HCT116 (cell line): ENCODE data around the gene DLEU7. TPM values are rescaled to one million over a fixed set of nuclear protein-coding genes. Genes with fewer than 3 reads are reported as not detected.

ENCODE experiments used
- ATAC-seq: fragments of 200-7000 bp; cut with Tn5 transposase; 2 replicates; pipeline ENCODE4 v1.9.1; 2020; ENCODE audit warnings: mild to moderate bottlenecking, moderate library complexity
- BruUV-seq: library from RNA; stranded (reverse); fragments of 400-500 nt; replicated peaks from 2 replicates; lab custom pipeline; 2021; lab: Mats Ljungman, UMichigan
- CTCF ChIA-PET: fragments of 300-600 bp; sonication (Branson Sonifier 250); formaldehyde crosslinking; loops from one replicate; lab custom pipeline; 2021; ENCODE audit warnings: antibody characterized with exemption; lab: Charles Lee
- POLR2A ChIA-PET: fragments of 300-600, 350-600 bp; sonication (Branson Sonifier 250); formaldehyde crosslinking; loops from one replicate; lab custom pipeline; 2021; ENCODE audit warnings: antibody characterized with exemption; lab: Charles Lee
- RAD21 ChIA-PET, 2 experiments: fragments of 300-600 bp; sonication (Branson Sonifier 250); formaldehyde crosslinking; loops; one replicate each; lab custom pipeline; 2023; ENCODE audit warnings: low total read pairs in 2 of 2; ENCODE audit not compliant: uncharacterized antibody in 2 of 2, unreplicated experiment in 2 of 2, low non-redundant PET in 1 of 2; lab: Charles Lee
- DNase-seq: peaks from one replicate; pipeline ENCODE4 v3.0.0-alpha.2; 2010; ENCODE audit warnings: low read depth, low spot score
- H2AFZ ChIP-seq: fragments of 200-600 bp; shearing (Covaris generic), sonication (generic); 2 replicates; pipeline ENCODE4 v1.6.1; 2017; ENCODE audit warnings: low read depth, mixed run types, mixed read lengths, antibody characterized with exemption, low read length; ENCODE audit not compliant: poor library complexity, severe bottlenecking
- H3K27ac ChIP-seq: 2 replicates; pipeline ENCODE4 v1.5.1; 2012; ENCODE audit warnings: low read depth, low read length
- H3K27me3 ChIP-seq: fragments of 200-600 bp; sonication (generic); 2 replicates; pipeline ENCODE4 v1.6.1; 2016; ENCODE audit warnings: mixed run types, low read length, mixed read lengths; ENCODE audit not compliant: insufficient read depth
- H3K36me3 ChIP-seq, 2 experiments: fragments of 200-500 bp in 1 of 2; fragments of 200-600 bp in 1 of 2; sonication (Bioruptor generic) in 1 of 2; sonication (generic) in 1 of 2; 2 replicates each; pipeline versions ENCODE4 v1.5.1 to v1.6.1; 2014 to 2016; ENCODE audit warnings: low read length in 2 of 2, inconsistent platforms in 1 of 2, mixed read lengths in 1 of 2, mixed run types in 1 of 2; ENCODE audit not compliant: insufficient read depth in 2 of 2, control insufficient read depth in 1 of 2
- H3K4me1 ChIP-seq, 2 experiments: fragments of 200-600 bp in 1 of 2; sonication (generic) in 1 of 2; 2 replicates each; pipeline versions ENCODE4 v1.5.1 to v1.6.1; 2012 to 2017; ENCODE audit warnings: low read length in 2 of 2, inconsistent platforms in 1 of 2, mild to moderate bottlenecking in 1 of 2, mixed read lengths in 1 of 2, mixed run types in 1 of 2, moderate library complexity in 1 of 2; ENCODE audit not compliant: insufficient read depth in 2 of 2, control insufficient read depth in 1 of 2
- H3K4me2 ChIP-seq: fragments of 200-600 bp; sonication (generic); 2 replicates; pipeline ENCODE4 v1.6.1; 2017; ENCODE audit warnings: mixed run types, low read length, mixed read lengths
- H3K4me3 ChIP-seq, 2 experiments: fragments of 200-600 bp in 1 of 2; sonication (generic) in 1 of 2; replicated peaks in 1 of 2; 2 replicates each; pipeline ENCODE4 v1.5.1; 2011 to 2016; ENCODE audit warnings: low read length in 2 of 2, control low read depth in 1 of 2, low read depth in 1 of 2, mild to moderate bottlenecking in 1 of 2, mixed read lengths in 1 of 2, mixed run types in 1 of 2
- H3K79me2 ChIP-seq: fragments of 200-600 bp; sonication (generic); 2 replicates; pipeline ENCODE4 v1.6.1; 2017; ENCODE audit warnings: mild to moderate bottlenecking, mixed run types, low read length, moderate library complexity, mixed read lengths; ENCODE audit not compliant: insufficient read depth
- H3K9ac ChIP-seq: fragments of 200-600 bp; sonication (generic); 2 replicates; pipeline ENCODE4 v1.6.1; 2016; ENCODE audit warnings: low read length, mixed read lengths
- H3K9me2 ChIP-seq: fragments of 200-600 bp; sonication (generic), shearing (Covaris generic); 2 replicates; pipeline ENCODE4 v1.6.1; 2017; ENCODE audit warnings: mixed run types, mild to moderate bottlenecking, moderate library complexity; ENCODE audit not compliant: insufficient read depth
- H3K9me3 ChIP-seq, 2 experiments: fragments of 200-500 bp in 1 of 2; fragments of 200-600 bp in 1 of 2; sonication (Bioruptor generic) in 1 of 2; sonication (generic) in 1 of 2; 2 replicates each; pipeline ENCODE4 v1.6.1; 2014 to 2017; ENCODE audit warnings: low read length in 2 of 2, mixed read lengths in 2 of 2, inconsistent platforms in 1 of 2, low read depth in 1 of 2, mild to moderate bottlenecking in 1 of 2, mixed run types in 1 of 2, moderate library complexity in 1 of 2; ENCODE audit not compliant: control insufficient read depth in 1 of 2, insufficient read depth in 1 of 2
- H4K20me1 ChIP-seq: fragments of 200-600 bp; sonication (generic), shearing (Covaris generic); 2 replicates; pipeline ENCODE4 v1.6.1; 2017; ENCODE audit warnings: mixed run types, mild to moderate bottlenecking, moderate library complexity; ENCODE audit not compliant: insufficient read depth
- CEBPB ChIP-seq: IDR thresholded peaks from 2 replicates; pipeline ENCODE4 v1.6.1; 2012; ENCODE audit warnings: low read depth
- FOSL1 ChIP-seq: IDR thresholded peaks from 2 replicates; pipeline ENCODE4 v1.6.1; 2012; ENCODE audit warnings: low read depth
- TCF7L2 ChIP-seq: IDR thresholded peaks from 2 replicates; pipeline ENCODE4 v1.7.0; 2011; ENCODE audit warnings: borderline replicate concordance, inconsistent platforms; ENCODE audit not compliant: insufficient read depth, insufficient read length; ENCODE audit errors: extremely low read depth
- ZFX ChIP-seq: fragments of 450-650 bp; IDR thresholded peaks from 2 replicates; pipeline ENCODE4 v1.6.1; 2017
- ZNF274 ChIP-seq: fragments of 200-500 bp; sonication (Bioruptor generic); IDR thresholded peaks from 2 replicates; pipeline ENCODE4 v1.6.1; 2014; ENCODE audit warnings: mild to moderate bottlenecking, low read depth, low read length, inconsistent platforms
- intact Hi-C: fragments of 100-400 bp; cut with micrococcal nuclease; formaldehyde crosslinking; loops from 2 replicates; pipeline ENCODE4 v1.10.0; 2022
- total RNA-seq: library from RNA; stranded (reverse); gene quantifications from one replicate; pipeline ENCODE4 v1.2.1, GENCODE V29; 2021; ENCODE audit not compliant: unreplicated experiment
- TF ChIP-seq, protein P1 (sequence below): IDR thresholded peaks from 2 replicates; pipeline ENCODE4 v1.6.1; 2011; ENCODE audit warnings: mild to moderate bottlenecking, low read length, moderate library complexity; ENCODE audit not compliant: insufficient replicate concordance; ENCODE audit errors: extremely low read depth
- TF ChIP-seq, protein P2 (sequence below): IDR thresholded peaks from 2 replicates; pipeline ENCODE4 v1.6.1; 2012

The DLEU7 gene
- total RNA-seq, 1 experiment from 2014 or later: not detected

GRCh38 chr13:50829896-50830295, 13.6 kb downstream of the DLEU7 start:
- ChIA-PET POLR2A (no interaction called here), CTCF (no interaction called here), RAD21 (no interaction called here)
- Histone ChIP-seq H3K9me2 (no peaks in the 10 kb centered on the region), H3K27me3 (no peaks in the 10 kb centered on the region), H3K79me2 (no peaks in the 10 kb centered on the region), H3K4me1 (no peaks in the 10 kb centered on the region), H3K4me2 (no peak overlapping the region), H2AFZ (no peak overlapping the region), H4K20me1 (no peaks in the 10 kb centered on the region), H3K4me3 (no peak overlapping the region), H3K9me3 (no peaks in the 10 kb centered on the region), H3K27ac (no peak overlapping the region), H3K9ac (no peak overlapping the region), H3K36me3 (no peaks in the 10 kb centered on the region)
- DNase-seq (no peak), ATAC-seq (no peak)
- no TSS peak for BruUV-seq
- TF ChIP-seq ZFX: no peak
- TF ChIP-seq CEBPB: no peak
- no peak for TF ChIP-seq ZNF274
- intact Hi-C loops: no loop called here

- no peaks in the 10 kb centered on the region for H3K27me3 ChIP-seq
- H3K4me2 ChIP-seq: no peak overlapping the region
- DNase-seq (no peak), ATAC-seq (no peak)
- H2AFZ ChIP-seq: no peak overlapping the region
- CTCF ChIA-PET: no interaction called here
- H3K79me2 ChIP-seq: no peaks in the 10 kb centered on the region
- H3K9me2 ChIP-seq: no peaks in the 10 kb centered on the region
- H3K4me1 ChIP-seq: no peaks in the 10 kb centered on the region
- H4K20me1 ChIP-seq: no peaks in the 10 kb centered on the region
- no peaks in the 10 kb centered on the region for H3K9me3 ChIP-seq
- no peak overlapping the region for H3K27ac ChIP-seq
- intact Hi-C loops: no loop called here
- POLR2A ChIA-PET: no interaction called here
- BruUV-seq: no TSS peak
- RAD21 ChIA-PET: no interaction called here
- no peaks in the 10 kb centered on the region for H3K36me3 ChIP-seq
- no peak overlapping the region for H3K4me3 ChIP-seq
- TF ChIP-seq ZNF274: no peak
- no peak for TF ChIP-seq ZFX
- no peak for TF ChIP-seq TCF7L2
- TF ChIP-seq, protein P1, sequence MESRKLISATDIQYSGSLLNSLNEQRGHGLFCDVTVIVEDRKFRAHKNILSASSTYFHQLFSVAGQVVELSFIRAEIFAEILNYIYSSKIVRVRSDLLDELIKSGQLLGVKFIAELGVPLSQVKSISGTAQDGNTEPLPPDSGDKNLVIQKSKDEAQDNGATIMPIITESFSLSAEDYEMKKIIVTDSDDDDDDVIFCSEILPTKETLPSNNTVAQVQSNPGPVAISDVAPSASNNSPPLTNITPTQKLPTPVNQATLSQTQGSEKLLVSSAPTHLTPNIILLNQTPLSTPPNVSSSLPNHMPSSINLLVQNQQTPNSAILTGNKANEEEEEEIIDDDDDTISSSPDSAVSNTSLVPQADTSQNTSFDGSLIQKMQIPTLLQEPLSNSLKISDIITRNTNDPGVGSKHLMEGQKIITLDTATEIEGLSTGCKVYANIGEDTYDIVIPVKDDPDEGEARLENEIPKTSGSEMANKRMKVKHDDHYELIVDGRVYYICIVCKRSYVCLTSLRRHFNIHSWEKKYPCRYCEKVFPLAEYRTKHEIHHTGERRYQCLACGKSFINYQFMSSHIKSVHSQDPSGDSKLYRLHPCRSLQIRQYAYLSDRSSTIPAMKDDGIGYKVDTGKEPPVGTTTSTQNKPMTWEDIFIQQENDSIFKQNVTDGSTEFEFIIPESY: no peak
- TF ChIP-seq FOSL1: no peak
- TF ChIP-seq, protein P2, sequence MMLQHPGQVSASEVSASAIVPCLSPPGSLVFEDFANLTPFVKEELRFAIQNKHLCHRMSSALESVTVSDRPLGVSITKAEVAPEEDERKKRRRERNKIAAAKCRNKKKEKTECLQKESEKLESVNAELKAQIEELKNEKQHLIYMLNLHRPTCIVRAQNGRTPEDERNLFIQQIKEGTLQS: no peak
- no peak overlapping the region for H3K9ac ChIP-seq
Measured at GRCh38 chr13:50829226-50829625, 14.3 kb downstream of the DLEU7 start.
